ENCODE measurements around the gene HSDL2.

DNA sequence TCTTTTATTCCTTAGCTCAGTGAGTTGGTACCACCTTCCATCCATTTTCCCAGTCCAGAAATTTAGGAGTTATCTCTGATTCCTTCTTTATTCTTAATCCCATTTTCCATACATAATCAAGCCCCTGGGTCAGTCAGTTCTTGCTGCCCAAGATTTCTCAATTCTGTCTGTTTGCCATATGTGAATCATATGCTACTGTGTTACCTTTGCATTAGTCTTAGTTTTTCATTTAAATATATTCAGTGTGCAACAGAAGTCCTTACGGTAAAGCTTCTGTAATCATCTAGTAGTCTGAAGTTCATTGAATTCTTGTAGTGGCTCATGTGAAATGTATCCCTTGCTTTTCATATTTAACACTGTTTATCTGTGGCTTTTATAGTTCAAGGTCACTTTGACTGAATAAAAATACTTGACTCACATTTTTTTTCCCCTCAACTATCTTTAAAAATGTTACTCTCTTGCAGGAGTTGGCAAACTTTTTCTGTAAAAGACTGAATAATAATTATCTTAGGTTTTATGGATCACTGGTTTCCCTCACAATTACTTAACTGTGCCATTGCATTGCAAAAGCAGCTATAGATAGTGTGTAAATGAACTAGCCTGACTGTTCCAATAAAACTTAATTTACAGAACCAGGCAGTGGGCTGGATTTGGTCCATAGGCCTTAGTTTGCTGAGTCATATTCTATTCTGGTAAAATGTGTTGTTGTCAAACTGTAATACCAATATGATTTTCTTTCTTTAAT is 113.7 kb downstream of the HSDL2 start:
- TF ChIP-seq, protein P1, sequence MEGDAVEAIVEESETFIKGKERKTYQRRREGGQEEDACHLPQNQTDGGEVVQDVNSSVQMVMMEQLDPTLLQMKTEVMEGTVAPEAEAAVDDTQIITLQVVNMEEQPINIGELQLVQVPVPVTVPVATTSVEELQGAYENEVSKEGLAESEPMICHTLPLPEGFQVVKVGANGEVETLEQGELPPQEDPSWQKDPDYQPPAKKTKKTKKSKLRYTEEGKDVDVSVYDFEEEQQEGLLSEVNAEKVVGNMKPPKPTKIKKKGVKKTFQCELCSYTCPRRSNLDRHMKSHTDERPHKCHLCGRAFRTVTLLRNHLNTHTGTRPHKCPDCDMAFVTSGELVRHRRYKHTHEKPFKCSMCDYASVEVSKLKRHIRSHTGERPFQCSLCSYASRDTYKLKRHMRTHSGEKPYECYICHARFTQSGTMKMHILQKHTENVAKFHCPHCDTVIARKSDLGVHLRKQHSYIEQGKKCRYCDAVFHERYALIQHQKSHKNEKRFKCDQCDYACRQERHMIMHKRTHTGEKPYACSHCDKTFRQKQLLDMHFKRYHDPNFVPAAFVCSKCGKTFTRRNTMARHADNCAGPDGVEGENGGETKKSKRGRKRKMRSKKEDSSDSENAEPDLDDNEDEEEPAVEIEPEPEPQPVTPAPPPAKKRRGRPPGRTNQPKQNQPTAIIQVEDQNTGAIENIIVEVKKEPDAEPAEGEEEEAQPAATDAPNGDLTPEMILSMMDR (conservative IDR thresholded peaks at IDR 0.05; ENCODE audit: low read length): no peak
- no peak for TF ChIP-seq EZH2phosphoT487 (IDR thresholded peaks at IDR 0.05; ENCODE audit: borderline replicate concordance)

Measured in Loucy (cell line).